ENCODE measurements around the gene MRPL22.

MRPL22 gene

DNA sequence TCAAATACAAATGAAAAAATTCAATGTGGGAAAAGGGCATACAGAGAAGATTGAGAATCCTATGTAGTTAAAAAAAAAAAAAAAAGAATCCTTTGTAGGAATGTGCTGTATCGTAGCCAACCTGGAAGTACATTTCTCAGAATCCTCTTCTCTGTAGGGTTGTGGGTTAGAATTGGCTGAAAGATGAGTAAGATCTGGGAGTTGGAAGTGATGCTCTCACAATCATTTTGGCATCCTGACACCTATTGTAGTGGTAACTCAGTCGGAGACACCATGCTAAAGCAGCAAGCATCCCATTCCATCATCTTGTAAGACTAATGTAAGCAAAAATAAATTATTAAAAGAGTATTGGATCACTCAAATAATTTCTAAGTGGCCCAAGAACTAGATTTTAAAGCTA lies 30.6 kb downstream of the MRPL22 start:
- TF ChIP-seq, protein P1, sequence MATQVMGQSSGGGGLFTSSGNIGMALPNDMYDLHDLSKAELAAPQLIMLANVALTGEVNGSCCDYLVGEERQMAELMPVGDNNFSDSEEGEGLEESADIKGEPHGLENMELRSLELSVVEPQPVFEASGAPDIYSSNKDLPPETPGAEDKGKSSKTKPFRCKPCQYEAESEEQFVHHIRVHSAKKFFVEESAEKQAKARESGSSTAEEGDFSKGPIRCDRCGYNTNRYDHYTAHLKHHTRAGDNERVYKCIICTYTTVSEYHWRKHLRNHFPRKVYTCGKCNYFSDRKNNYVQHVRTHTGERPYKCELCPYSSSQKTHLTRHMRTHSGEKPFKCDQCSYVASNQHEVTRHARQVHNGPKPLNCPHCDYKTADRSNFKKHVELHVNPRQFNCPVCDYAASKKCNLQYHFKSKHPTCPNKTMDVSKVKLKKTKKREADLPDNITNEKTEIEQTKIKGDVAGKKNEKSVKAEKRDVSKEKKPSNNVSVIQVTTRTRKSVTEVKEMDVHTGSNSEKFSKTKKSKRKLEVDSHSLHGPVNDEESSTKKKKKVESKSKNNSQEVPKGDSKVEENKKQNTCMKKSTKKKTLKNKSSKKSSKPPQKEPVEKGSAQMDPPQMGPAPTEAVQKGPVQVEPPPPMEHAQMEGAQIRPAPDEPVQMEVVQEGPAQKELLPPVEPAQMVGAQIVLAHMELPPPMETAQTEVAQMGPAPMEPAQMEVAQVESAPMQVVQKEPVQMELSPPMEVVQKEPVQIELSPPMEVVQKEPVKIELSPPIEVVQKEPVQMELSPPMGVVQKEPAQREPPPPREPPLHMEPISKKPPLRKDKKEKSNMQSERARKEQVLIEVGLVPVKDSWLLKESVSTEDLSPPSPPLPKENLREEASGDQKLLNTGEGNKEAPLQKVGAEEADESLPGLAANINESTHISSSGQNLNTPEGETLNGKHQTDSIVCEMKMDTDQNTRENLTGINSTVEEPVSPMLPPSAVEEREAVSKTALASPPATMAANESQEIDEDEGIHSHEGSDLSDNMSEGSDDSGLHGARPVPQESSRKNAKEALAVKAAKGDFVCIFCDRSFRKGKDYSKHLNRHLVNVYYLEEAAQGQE (IDR thresholded peaks at IDR 0.05; ENCODE audit: insufficient read depth in 1 of 2, low read depth in 2 of 2, low read length in 2 of 2) = no peak
- no peak for TF ChIP-seq SIN3A (IDR thresholded peaks at IDR 0.05; ENCODE audit: borderline replicate concordance, insufficient read depth, low read length)
- no peak for TF ChIP-seq FOXP2 (optimal IDR thresholded peaks at IDR 0.05; ENCODE audit: borderline replicate concordance, extremely low read depth, extremely low read length, insufficient read depth)
- TF ChIP-seq POLR2AphosphoS5 (IDR thresholded peaks at IDR 0.05; ENCODE audit: low read depth, low read length) = no peak
- no peak for TF ChIP-seq TAF1 (IDR thresholded peaks at IDR 0.05; ENCODE audit: borderline replicate concordance, insufficient read depth, low read length)

DNA sequence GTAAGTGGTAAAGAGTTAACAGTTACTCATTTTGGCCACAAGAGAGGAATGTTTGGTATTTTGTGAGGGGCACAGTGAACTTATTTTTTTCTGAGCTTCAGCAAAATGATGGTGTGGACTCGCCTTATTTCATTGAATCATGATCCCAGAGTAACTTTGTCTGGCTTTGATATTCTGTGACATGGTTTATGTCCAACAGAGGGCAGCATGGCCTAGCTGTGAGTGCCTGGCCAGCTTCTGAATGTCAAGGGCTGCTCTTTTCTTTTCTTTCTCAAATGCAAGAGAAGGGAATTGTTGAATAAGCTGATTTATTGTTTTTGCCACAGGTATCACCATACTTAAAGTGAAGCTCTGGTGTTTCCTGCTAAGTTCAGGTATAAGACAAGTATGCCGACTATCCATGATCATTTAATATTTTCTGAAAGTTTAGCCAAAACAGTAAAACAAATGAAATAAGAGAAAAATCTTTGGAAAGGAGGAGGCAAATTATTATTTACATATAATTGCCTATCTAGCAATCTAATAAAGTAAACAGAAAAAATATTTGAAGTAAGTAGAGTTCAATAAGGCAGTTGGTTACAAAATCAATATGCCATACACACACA lies 31.7 kb downstream of the MRPL22 start:
- TF ChIP-seq, protein P1 (IDR thresholded peaks at IDR 0.05; ENCODE audit: insufficient read depth in 1 of 2, low read depth in 2 of 2, low read length in 2 of 2) = no peak
- TF ChIP-seq SIN3A (IDR thresholded peaks at IDR 0.05; ENCODE audit: borderline replicate concordance, insufficient read depth, low read length) (no peak), TAF1 (IDR thresholded peaks at IDR 0.05; ENCODE audit: borderline replicate concordance, insufficient read depth, low read length) (no peak), POLR2AphosphoS5 (IDR thresholded peaks at IDR 0.05; ENCODE audit: low read depth, low read length) (no peak), FOXP2 (optimal IDR thresholded peaks at IDR 0.05; ENCODE audit: borderline replicate concordance, extremely low read depth, extremely low read length, insufficient read depth) (no peak)

- TF ChIP-seq TAF1 (IDR thresholded peaks at IDR 0.05; ENCODE audit: borderline replicate concordance, insufficient read depth, low read length) = no peak
- TF ChIP-seq, protein P1 (IDR thresholded peaks at IDR 0.05; ENCODE audit: insufficient read depth in 1 of 2, low read depth in 2 of 2, low read length in 2 of 2) = no peak
- no peak for TF ChIP-seq FOXP2 (optimal IDR thresholded peaks at IDR 0.05; ENCODE audit: borderline replicate concordance, extremely low read depth, extremely low read length, insufficient read depth)
- TF ChIP-seq POLR2AphosphoS5 (IDR thresholded peaks at IDR 0.05; ENCODE audit: low read depth, low read length) = no peak
- TF ChIP-seq SIN3A (IDR thresholded peaks at IDR 0.05; ENCODE audit: borderline replicate concordance, insufficient read depth, low read length) = no peak
These were observed 36.5 kb downstream of the MRPL22 start for GRCh38 chr5:154977409-154977808.

DNA sequence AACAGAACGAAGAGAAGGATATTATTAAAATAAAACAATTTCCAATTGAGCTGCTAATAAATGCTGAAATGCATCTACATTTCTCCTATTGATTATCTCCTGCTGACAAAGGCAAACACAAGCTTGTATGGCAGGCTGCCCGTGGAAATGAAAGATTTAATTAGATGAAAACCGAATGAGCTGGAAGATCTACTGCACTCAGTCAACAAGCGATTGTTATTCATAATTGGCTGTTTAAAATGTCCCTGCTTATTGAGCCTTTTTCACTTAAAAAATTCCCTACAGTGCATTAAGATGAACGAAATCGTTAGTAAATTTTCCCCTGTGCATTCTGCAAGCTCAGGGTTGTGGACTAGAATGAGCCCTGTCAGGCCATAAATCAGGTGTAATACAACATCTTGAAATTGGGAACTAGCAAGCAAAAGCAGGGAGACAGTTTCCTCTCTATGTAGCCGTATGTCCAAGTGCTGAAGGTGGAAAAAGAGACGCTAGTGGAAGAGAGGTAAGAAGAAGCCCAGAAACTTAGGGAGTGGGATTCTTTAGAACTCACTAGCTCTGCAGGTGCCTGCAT lies 44.2 kb downstream of the MRPL22 start:
- TF ChIP-seq POLR2AphosphoS5 (IDR thresholded peaks at IDR 0.05; ENCODE audit: low read depth, low read length) = no peak

GRCh38 chr5:154986151-154986550 lies 45.3 kb downstream of the MRPL22 start:
- TF ChIP-seq, protein P1 (IDR thresholded peaks at IDR 0.05; ENCODE audit: insufficient read depth in 1 of 2, low read depth in 2 of 2, low read length in 2 of 2) = no peak
- TF ChIP-seq TAF1 (IDR thresholded peaks at IDR 0.05; ENCODE audit: borderline replicate concordance, insufficient read depth, low read length) = no peak
- TF ChIP-seq SIN3A (IDR thresholded peaks at IDR 0.05; ENCODE audit: borderline replicate concordance, insufficient read depth, low read length) = no peak
- no peak for TF ChIP-seq FOXP2 (optimal IDR thresholded peaks at IDR 0.05; ENCODE audit: borderline replicate concordance, extremely low read depth, extremely low read length, insufficient read depth)
- TF ChIP-seq POLR2AphosphoS5 (IDR thresholded peaks at IDR 0.05; ENCODE audit: low read depth, low read length) = no peak

All from PFSK-1 (cell line).